Amniotic stem cell (primary cell): ENCODE data around the gene MRPL38.
"Not testable (repeated sequence)": the region's sequence is repeated elsewhere in the genome, so short reads cannot be mapped to it uniquely, and the experiment has no call there.

Experiments
- DNase-seq: peaks from one replicate; lab custom pipeline; 2025; lab: John Stamatoyannopoulos, UW

The MRPL38 gene

GRCh38 chr17:75896415-75897159 is 8.1 kb downstream of the MRPL38 start, which contains the start of gene TRIM65:
Gene TRIM65 (minus strand): TSS chr17:75896951. CDS start chr17:75896937, 14 bp downstream.
- DNase-seq, result peak; percentile 54

GRCh38 chr17:75895370-75896155 is 9.1 kb downstream of the MRPL38 start:
- DNase-seq, result no peak

DNA sequence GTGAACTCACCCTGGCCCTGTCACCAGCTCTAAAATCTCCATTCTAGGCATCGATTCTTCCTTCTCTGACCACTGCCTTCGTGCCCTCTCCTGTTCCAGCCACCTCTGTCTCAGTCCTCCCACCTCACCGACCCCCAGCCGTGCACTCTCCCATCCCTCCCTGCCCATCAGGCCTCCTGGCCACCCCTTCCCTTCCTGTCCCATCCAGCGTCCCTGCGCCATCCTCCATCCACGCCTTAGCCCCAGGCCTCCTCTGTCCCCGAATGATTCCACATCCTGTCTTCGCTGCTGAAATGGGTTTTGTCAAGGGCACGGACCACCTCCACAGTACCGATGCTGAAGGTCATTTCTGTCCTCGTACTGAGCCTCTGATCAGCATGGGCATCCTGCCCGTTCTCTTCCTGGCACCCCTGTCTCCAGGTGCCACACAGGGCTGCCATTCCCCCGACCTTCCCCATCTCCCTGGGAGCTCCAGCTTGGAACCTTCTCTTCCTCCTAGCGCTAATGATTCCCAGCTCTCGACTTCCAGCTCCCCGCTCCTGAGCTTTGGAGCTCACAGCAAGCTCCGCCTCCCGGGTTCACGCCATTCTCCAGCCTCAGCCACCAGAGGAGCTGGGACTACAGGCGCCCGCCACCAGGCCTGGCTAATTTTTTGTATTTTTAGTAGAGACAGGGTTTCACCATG is 10.5 kb downstream of the MRPL38 start:
- no peak for DNase-seq

DNA sequence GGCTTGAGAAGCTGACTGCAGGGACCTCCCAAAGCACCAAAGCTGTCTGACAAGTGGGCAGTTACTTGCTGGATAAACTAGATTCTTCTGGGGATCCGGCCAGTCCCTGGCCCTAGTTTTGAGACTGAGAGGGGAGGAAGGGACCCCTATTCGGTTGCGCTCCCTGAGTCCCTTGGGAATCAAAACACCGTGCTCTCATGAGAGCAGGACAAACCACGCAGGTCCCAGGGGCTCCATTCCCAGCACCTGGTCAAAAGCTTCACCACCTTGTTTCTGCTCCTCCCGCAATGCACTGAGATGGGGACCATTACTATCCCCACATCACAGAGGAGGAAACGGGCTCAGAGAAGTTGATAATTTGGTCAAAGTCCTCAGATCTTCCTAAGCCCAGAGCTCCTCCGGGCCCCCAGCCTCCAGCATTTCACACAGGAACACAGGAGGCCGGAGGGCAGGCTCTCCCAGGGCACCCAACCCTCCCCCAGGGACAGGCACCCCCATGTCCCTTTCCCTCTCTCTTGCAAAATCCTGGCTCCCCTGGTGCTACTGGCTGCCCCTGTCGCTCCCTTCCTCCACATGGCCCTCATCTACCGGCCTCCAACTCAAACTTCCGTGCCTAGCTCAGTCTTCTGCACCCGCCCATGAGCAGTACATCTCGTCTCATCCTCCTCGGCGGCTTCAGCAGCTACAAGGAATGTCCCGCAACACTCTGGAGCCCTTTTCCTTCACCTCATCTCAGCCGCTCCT is 11.2 kb downstream of the MRPL38 start:
- no peak for DNase-seq

- no peak for DNase-seq
Observed at GRCh38 chr17:75892556-75893224, 12.0 kb downstream of the MRPL38 start.

DNA sequence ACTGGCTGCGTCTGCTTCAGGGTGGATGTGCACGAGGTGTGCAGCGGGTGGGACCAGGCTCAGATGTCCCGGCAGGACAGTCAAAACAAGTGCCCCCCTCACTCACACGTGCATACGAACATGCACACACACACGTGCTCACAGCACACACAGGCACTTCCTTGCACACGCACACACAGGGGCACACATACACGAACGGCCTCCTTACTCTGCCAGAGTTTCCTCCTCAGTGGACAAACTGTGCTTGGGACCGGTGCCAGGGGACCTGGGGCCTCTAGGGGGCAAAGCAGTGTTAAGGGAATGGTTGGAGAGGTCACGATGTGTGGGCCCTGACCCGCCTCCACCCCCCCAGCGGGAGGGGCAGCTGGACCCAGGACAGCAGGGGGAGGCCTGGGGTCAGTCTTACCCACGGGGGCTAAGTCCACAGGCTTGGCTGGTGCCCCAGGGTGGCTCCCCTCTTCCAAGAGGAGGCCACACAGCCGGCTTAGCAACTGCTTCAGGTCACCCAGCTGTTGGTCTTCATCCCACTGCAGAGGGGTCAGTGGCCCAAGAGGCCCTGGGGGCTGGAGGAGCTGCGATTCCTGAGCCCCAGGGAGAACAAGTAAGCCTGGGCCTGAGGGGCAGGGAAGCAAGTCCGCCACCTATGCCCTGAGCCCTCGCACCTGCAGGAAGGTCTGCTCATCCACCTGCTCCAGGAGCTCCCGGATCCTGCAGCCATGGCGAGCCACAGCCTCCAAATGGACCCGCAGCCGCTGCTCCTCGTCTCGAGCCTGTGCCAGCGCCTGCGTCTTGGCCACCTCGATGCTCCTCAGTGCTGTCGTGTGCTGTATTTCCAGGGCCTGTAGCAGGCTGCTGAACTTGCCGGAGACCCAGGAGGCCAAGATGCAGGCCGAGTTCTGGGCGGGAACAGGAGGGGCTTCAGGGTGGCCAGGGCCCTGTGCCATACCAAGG is 12.8 kb downstream of the MRPL38 start:
- DNase-seq, result no peak

- no peak for DNase-seq
Observed at GRCh38 chr17:75891022-75891604, 13.6 kb downstream of the MRPL38 start.

- DNase-seq, result no peak
Observed at GRCh38 chr17:75889454-75889853, 15.2 kb downstream of the MRPL38 start.

- DNase-seq, result no peak
Observed at GRCh38 chr17:75888484-75888883, 16.2 kb downstream of the MRPL38 start.

DNA sequence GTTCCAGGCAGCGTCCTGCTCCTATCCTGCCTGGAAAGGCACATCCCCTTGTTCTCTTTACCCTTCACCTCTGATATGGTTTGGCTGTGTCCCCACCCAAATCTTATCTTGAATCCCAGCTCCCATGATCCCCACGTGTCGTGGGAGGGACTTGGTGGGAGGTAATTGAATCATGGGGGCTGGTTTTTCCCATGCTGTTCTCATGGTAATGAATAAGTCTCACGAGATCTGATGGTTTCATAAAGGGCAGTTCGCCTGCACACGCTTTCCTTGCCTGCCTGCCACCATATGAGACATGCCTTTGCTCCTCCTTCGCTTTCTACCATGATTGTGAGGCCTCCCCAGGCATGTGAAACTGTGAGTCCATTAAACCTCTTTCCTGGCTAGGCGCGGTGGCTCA is 18.8 kb downstream of the MRPL38 start:
- not testable (repeated sequence) for DNase-seq

DNA sequence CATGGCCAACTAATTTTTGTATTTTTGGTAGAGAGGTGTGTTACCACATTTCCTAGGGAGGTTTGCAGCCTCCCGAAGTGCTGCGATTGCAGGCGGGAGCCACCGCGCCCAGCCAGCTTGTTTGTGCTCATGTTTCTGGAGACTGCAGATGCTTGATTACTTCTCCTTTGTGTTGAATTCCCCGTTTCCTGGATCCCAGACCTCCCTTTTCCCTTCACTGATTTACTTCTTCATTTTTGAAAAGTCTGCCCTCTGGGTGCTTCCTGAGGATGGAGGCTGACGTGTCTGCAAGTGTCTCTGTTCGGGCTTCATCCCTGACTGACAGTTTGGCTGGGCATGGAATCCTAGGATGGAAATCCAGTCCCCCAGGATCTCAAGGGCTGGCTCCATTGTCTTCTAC is 19.3 kb downstream of the MRPL38 start:
- DNase-seq, result no peak

DNA sequence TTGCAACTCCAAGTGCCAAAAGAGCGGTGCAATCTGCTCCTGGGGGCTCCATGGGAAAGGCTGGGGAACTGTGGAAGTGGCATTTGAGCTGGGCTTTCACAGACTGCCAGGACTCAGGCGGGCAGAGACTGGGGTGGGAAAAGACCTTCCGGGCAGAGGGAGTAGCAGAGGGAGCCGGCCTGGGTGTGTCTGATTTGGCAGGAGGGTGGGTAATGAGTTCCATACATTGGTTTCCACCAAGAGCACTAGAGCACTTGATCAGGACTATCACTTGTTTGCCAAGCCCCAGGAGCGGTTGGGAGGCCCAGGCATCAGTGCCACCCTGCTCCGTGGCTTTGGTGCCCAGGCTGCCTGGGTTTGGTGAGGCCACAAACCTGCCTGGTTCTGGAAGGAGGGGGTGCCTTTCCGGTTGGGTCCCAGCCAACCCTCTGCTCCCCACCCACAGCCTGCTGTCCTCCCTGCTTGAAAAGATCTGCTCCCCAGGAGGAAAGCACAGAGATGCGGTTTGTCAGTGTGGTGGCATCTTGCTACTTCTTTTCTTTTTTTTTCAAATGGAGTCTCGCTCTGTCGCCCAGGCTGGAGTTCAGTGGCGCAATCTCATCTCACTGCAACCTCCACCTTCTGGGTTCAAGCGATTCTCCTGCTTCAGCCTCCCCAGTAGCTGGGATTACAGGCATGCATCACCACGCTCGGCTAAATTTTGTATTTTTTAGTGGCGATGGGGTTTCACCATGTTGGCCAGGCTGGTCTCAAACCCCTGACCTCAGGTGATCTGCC is 22.8 kb downstream of the MRPL38 start:
- no peak for DNase-seq

DNA sequence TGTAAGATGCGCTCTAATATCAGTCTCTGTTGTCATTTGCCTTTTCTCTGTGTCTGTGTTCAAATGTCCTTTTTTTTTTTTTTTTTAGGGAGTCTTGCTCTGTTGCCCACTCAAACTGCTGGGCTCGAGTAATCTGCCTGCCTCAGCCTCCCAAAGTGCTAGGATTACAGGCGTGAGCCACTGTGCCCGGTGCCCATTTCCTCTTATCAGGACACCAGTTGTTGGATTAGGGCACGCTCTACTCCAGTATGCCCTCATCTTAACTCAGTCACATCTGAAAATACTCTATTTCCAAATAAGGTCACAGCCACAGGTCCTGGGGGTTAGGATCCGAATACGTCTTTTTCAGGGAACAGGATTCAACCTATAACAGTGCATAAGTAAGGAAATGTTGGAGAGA is 24.4 kb downstream of the MRPL38 start:
- no peak for DNase-seq

DNA sequence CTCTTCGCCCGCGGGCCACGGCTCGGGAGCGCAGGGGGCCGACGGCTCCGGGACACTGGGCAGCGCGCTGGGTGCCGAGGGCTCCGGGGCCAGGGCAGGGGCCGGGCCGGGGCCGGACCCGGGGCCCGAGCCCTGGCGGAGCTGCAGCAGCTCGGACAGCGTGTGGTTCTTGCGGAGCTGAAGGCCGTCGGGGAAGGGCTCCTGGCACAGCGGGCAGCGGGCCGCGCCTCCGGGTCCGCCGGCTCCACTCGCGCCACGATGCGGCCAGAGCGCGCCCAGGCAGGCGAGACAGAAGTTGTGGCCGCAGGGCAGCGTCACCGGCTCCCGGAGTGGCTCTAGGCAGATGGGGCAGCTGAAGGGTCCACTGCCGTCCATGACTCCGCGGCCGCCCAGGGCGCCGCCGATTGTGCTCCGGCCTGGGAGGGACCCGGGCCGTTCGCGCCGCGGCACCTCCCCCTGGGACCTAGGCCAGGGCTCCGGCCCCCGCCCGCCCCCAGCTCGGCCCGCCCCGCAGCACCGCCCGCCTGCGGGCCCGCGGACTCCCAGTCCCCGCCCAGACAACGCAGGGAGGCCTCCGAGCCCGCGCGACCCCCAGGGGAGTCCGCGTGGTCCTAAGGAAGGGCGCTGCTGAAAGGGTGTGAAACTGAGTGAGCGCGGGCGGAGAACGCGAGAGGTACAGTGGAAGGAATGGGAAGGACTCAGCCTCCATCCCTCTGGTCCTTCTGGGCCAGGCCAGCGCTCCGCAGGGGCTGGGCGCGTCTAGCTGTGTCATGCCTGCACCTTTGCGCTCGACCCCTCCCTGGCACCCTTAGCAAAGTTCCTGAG is 26.3 kb downstream of the MRPL38 start, which contains the start of gene TRIM47:
TSS of gene TRIM47 (minus strand) at position 408 of the 825 bp plus-strand sequence. CDS start at position 375, 33 bp downstream.
- DNase-seq, result no peak

DNA sequence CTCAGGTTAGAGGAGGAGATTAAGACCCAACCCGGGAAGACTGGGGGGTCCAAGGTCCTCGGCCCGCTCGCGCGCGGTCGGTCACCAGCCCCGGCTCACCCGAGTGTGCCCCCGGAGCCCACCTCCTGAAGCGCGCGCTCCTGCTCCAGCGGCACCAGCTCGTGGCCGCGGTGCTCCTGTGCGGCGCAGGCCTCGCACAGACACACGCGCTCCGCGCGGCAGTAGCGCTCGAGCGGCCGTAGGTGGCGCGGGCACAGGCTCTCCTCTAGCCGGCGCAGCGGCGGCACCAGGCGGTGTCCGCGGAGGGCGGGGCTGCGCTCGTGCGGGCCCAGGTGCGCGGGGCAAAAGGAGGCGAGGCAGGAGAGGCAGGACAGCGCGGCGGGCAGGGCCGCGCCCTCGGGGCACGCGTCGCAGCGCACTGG is 26.9 kb downstream of the MRPL38 start:
- DNase-seq, result peak; percentile 19

GRCh38 chr17:75876938-75877751 is 27.5 kb downstream of the MRPL38 start:
- DNase-seq, result peak; percentile 93
